Liver (tissue), 9 donors: ENCODE measurements around the gene PSEN2. TPM values are rescaled to one million over a fixed set of nuclear protein-coding genes. Genes with fewer than 3 reads are reported as not detected.
A peak's percentile ranks its signal among the peaks of the same experiment; 100 is the strongest.

ENCODE experiments used
- DNase-seq: peaks from one replicate; pipeline ENCODE4 v3.0.0-alpha.2; 2017; ENCODE audit warnings: low spot score
- H3K27ac ChIP-seq, 2 donors: one replicate each; pipeline ENCODE4 v1.7.0; 2013; ENCODE audit warnings: inconsistent platforms in 2 of 2, low read length in 2 of 2, control low read depth in 1 of 2, low read depth in 1 of 2, mild to moderate bottlenecking in 1 of 2
- H3K27me3 ChIP-seq, 4 donors: one replicate each; pipeline versions ENCODE4 v1.6.1 to v1.7.0; 2013; ENCODE audit warnings: low read length in 3 of 4, inconsistent platforms in 1 of 4, mild to moderate bottlenecking in 1 of 4, moderate library complexity in 1 of 4; ENCODE audit not compliant: control insufficient read depth in 4 of 4, insufficient read depth in 4 of 4
- H3K36me3 ChIP-seq, 4 donors: one replicate each; pipeline versions ENCODE4 v1.6.1 to v1.7.0; 2013; ENCODE audit warnings: low read length in 3 of 4, mild to moderate bottlenecking in 3 of 4, low read depth in 1 of 4, moderate library complexity in 1 of 4; ENCODE audit not compliant: control insufficient read depth in 4 of 4, insufficient read depth in 3 of 4
- H3K4me1 ChIP-seq, 4 donors: one replicate each; pipeline versions ENCODE4 v1.6.1 to v1.7.0; 2013; ENCODE audit warnings: low read length in 3 of 4, mild to moderate bottlenecking in 3 of 4, moderate library complexity in 1 of 4; ENCODE audit not compliant: control insufficient read depth in 4 of 4, insufficient read depth in 4 of 4
- H3K4me3 ChIP-seq, 3 donors: one replicate each; pipeline versions ENCODE4 v1.6.1 to v1.7.0; 2013; ENCODE audit warnings: low read length in 3 of 3, control low read depth in 1 of 3, low read depth in 1 of 3, mild to moderate bottlenecking in 1 of 3
- H3K9ac ChIP-seq, 2 donors: one replicate each; pipeline ENCODE4 v1.7.0; 2013; ENCODE audit warnings: low read length in 2 of 2, mild to moderate bottlenecking in 2 of 2, moderate library complexity in 2 of 2, control low read depth in 1 of 2, low read depth in 1 of 2
- H3K9me3 ChIP-seq, 4 donors: one replicate each; pipeline versions ENCODE4 v1.6.1 to v1.7.0; 2013; ENCODE audit warnings: low read length in 3 of 4; ENCODE audit not compliant: control insufficient read depth in 4 of 4
- ATF3 ChIP-seq: IDR thresholded peaks from 2 replicates; pipeline ENCODE4 v1.6.1; 2016; ENCODE audit warnings: antibody characterized with exemption
- CTCF ChIP-seq: fragments of 150-350 bp; IDR thresholded peaks from 2 replicates; pipeline ENCODE4 v1.5.1; 2017; ENCODE audit warnings: improper control_type of control experiment, low read depth, low read length; ENCODE audit not compliant: missing input control
- EGR1 ChIP-seq, 2 donors: IDR thresholded peaks; 2 replicates each; pipeline ENCODE4 v1.6.1; 2016 to 2018; ENCODE audit warnings: antibody characterized with exemption in 2 of 2, low read depth in 2 of 2
- FOXA1 ChIP-seq: IDR thresholded peaks from 2 replicates; pipeline ENCODE4 v1.6.1; 2016; ENCODE audit warnings: antibody characterized with exemption
- FOXA2 ChIP-seq: IDR thresholded peaks from 2 replicates; pipeline ENCODE4 v1.6.1; 2016; ENCODE audit warnings: antibody characterized with exemption
- GABPA ChIP-seq, 2 donors: IDR thresholded peaks in 1 of 2; conservative IDR thresholded peaks in 1 of 2; 2 replicates each; pipeline ENCODE4 v1.6.1; 2016; ENCODE audit warnings: antibody characterized with exemption in 2 of 2, mild to moderate bottlenecking in 1 of 2, moderate library complexity in 1 of 2
- HNF4A ChIP-seq, 2 donors: conservative IDR thresholded peaks; 2 replicates each; pipeline ENCODE4 v1.6.1; 2016; ENCODE audit warnings: antibody characterized with exemption in 2 of 2, mild to moderate bottlenecking in 2 of 2
- HNF4G ChIP-seq: IDR thresholded peaks from 2 replicates; pipeline ENCODE4 v1.6.1; 2016; ENCODE audit warnings: antibody characterized with exemption
- JUND ChIP-seq, 2 donors: IDR thresholded peaks; 2 replicates each; pipeline ENCODE4 v1.6.1; 2016; ENCODE audit warnings: antibody characterized with exemption in 2 of 2
- MAX ChIP-seq: IDR thresholded peaks from 2 replicates; pipeline ENCODE4 v1.6.1; 2016; ENCODE audit warnings: antibody characterized with exemption
- NR2F2 ChIP-seq: IDR thresholded peaks from 2 replicates; pipeline ENCODE4 v1.6.1; 2016; ENCODE audit warnings: antibody characterized with exemption
- RAD21 ChIP-seq, 2 donors: IDR thresholded peaks; 2 replicates each; pipeline ENCODE4 v1.6.1; 2016; ENCODE audit warnings: antibody characterized with exemption in 2 of 2, mild to moderate bottlenecking in 2 of 2
- REST ChIP-seq: IDR thresholded peaks from 2 replicates; pipeline ENCODE4 v1.6.1; 2016; ENCODE audit warnings: antibody characterized with exemption, mild to moderate bottlenecking
- RXRA ChIP-seq, 2 donors: IDR thresholded peaks; 2 replicates each; pipeline ENCODE4 v1.6.1; 2017 to 2018; ENCODE audit warnings: antibody characterized with exemption in 2 of 2, mild to moderate bottlenecking in 1 of 2
- SP1 ChIP-seq: IDR thresholded peaks from 2 replicates; pipeline ENCODE4 v1.6.1; 2018; ENCODE audit warnings: antibody characterized with exemption, mild to moderate bottlenecking
- TAF1 ChIP-seq: conservative IDR thresholded peaks from 2 replicates; pipeline ENCODE4 v1.6.1; 2016; ENCODE audit warnings: antibody characterized with exemption, mild to moderate bottlenecking
- YY1 ChIP-seq: IDR thresholded peaks from 2 replicates; pipeline ENCODE4 v1.6.1; 2016; ENCODE audit warnings: antibody characterized with exemption, mild to moderate bottlenecking
- ZBTB33 ChIP-seq: IDR thresholded peaks from 2 replicates; pipeline ENCODE4 v1.6.1; 2016; ENCODE audit warnings: antibody characterized with exemption
- WGBS: extraction: QIAGEN DNeasy Blood & Tissue Kit; methylation state at CpG from one replicate; pipeline ENCODE4 v1.1.7; 2013; 5-methylcytosine and 5-hydroxymethylcytosine counted together
- polyA plus RNA-seq, 2 donors: library from polyadenylated mRNA; stranded (reverse) in 1 of 2; unstranded in 1 of 2; fragments of 200-250 nt in 1 of 2; fragments of >200 nt in 1 of 2; fragmentation: Nextera tagmentation in 1 of 2; extraction: Ambion mirVana in 1 of 2; gene quantifications; one replicate each; pipeline versions ENCODE4 v1.2.1 to v1.2.3, GENCODE V29; 2013 to 2015
- total RNA-seq, 2 donors: library from RNA; depleted of rRNA; stranded (reverse); fragments of >200 nt; gene quantifications; one replicate each; pipeline ENCODE4 v1.2.3, GENCODE V29; 2014
- donor health status: healthy.
- donor health status: healthy.
- donor health status: healthy.
- donor health status: healthy.
- donor health status: healthy.

The PSEN2 gene
- total and polyA plus RNA-seq, 4 donors, result 6.9 to 19.0 (median 10.8) TPM

- 64% methylated on average over 7 of the region's 7 CpGs for whole genome bisulfite sequencing
- Histone ChIP-seq H3K9me3 (no peaks in the 10 kb centered on the region), H3K36me3 (no peaks in the 10 kb centered on the region), H3K4me1 (peaks cover 8 to 30% (median 19%) of the 10 kb centered on the region in 4 donors), H3K27me3 (no peaks in the 10 kb centered on the region), H3K27ac (peak overlapping the region; percentile 29 to 31), H3K9ac (no peak overlapping the region), H3K4me3 (no peak overlapping the region)
- peak; percentile 10 for DNase-seq
- peak; percentile 33 for TF ChIP-seq SP1
- peak; percentile 17 for TF ChIP-seq NR2F2
- TF ChIP-seq GABPA (IDR thresholded peaks at IDR 0.05 in 1 of 2, conservative IDR thresholded peaks at IDR 0.05 in 1 of 2), result no peak
- TF ChIP-seq FOXA1, result no peak
Measured at GRCh38 chr1:226872437-226872836, 2.0 kb downstream of the PSEN2 start.

- DNase-seq, result peak; percentile 24
- Histone ChIP-seq H3K36me3 (no peaks in the 10 kb centered on the region), H3K9ac (no peak overlapping the region), H3K4me3 (no peak overlapping the region), H3K27ac (peak overlapping the region in 1 of 2 donors; percentile 80), H3K9me3 (no peaks in the 10 kb centered on the region), H3K27me3 (no peaks in the 10 kb centered on the region), H3K4me1 (peaks cover 8 to 34% (median 21%) of the 10 kb centered on the region in 4 donors)
- WGBS, result 76% methylated on average over 7 of the region's 7 CpGs
- TF ChIP-seq JUND (IDR thresholded peaks at IDR 0.05), result no peak
- no peak for TF ChIP-seq SP1
- no peak for TF ChIP-seq FOXA1
- TF ChIP-seq CTCF, result no peak
- TF ChIP-seq MAX, result no peak
- TF ChIP-seq HNF4A (conservative IDR thresholded peaks at IDR 0.05), result no peak
- TF ChIP-seq RAD21 (IDR thresholded peaks at IDR 0.05), result no peak
- no peak for TF ChIP-seq ATF3
- TF ChIP-seq TAF1, result no peak
- no peak for TF ChIP-seq EGR1 (IDR thresholded peaks at IDR 0.05; ENCODE audit: low read depth in 2 of 2)
- no peak for TF ChIP-seq ZBTB33
- no peak for TF ChIP-seq YY1
- no peak for TF ChIP-seq HNF4G
- no peak for TF ChIP-seq RXRA (IDR thresholded peaks at IDR 0.05)
- no peak for TF ChIP-seq FOXA2
- no peak for TF ChIP-seq REST
- no peak for TF ChIP-seq GABPA (IDR thresholded peaks at IDR 0.05 in 1 of 2, conservative IDR thresholded peaks at IDR 0.05 in 1 of 2)
- no peak for TF ChIP-seq NR2F2
Measured at GRCh38 chr1:226873771-226874578, 3.6 kb downstream of the PSEN2 start.
